H1 (cell line): ENCODE measurements around the gene DGCR6. TPM values are rescaled to one million over a fixed set of nuclear protein-coding genes. Genes with fewer than 3 reads are reported as not detected.
"Not testable (repeated sequence)": the region's sequence is repeated elsewhere in the genome, so short reads cannot be mapped to it uniquely, and the experiment has no call there.

Source experiments
- CTCF ChIA-PET: fragments of 300-600 bp; sonication (Branson Sonifier 250); formaldehyde crosslinking; loops from one replicate; lab custom pipeline; 2021; ENCODE audit not compliant: partially characterized antibody; lab: Charles Lee
- POLR2A ChIA-PET: fragments of 300-600 bp; sonication (Branson Sonifier 250); formaldehyde crosslinking; loops from one replicate; lab custom pipeline; 2021; ENCODE audit warnings: inconsistent platforms; ENCODE audit not compliant: partially characterized antibody; lab: Charles Lee
- DNase-seq, 2 experiments: peaks; one replicate each; pipeline versions ENCODE4 v3.0.0 to v3.0.0-alpha.2; 2010 to 2022; ENCODE audit warnings: low spot score in 2 of 2, low read depth in 1 of 2, mixed read lengths in 1 of 2
- FAIRE-seq: peaks from 2 replicates; lab custom pipeline; 2011; peaks lifted over from hg19 to GRCh38; lab: Jason Lieb, UNC
- H2AFZ ChIP-seq: 2 replicates; pipeline ENCODE4 v1.8.1; 2012; ENCODE audit warnings: low read length, inconsistent platforms
- H2AK5ac ChIP-seq: 2 replicates; pipeline ENCODE4 v1.6.1; 2013; ENCODE audit warnings: low read depth, low read length
- H2BK120ac ChIP-seq: replicated peaks from 2 replicates; pipeline ENCODE3; 2013; ENCODE audit warnings: low read depth, low read length, inconsistent platforms
- H2BK12ac ChIP-seq: 2 replicates; pipeline ENCODE4 v1.6.1; 2013; ENCODE audit warnings: low read depth, low read length
- H2BK15ac ChIP-seq: 2 replicates; pipeline ENCODE4 v1.6.1; 2013; ENCODE audit warnings: low read length
- H2BK20ac ChIP-seq: 2 replicates; pipeline ENCODE4 v1.6.1; 2013; ENCODE audit warnings: low read length
- H2BK5ac ChIP-seq: 2 replicates; pipeline ENCODE4 v1.6.1; 2013; ENCODE audit warnings: low read depth, low read length
- H3K14ac ChIP-seq: 2 replicates; pipeline ENCODE4 v1.6.1; 2013; ENCODE audit warnings: inconsistent platforms; ENCODE audit not compliant: insufficient read length
- H3K18ac ChIP-seq: 2 replicates; pipeline ENCODE4 v1.6.1; 2013; ENCODE audit warnings: low read length; ENCODE audit errors: extremely low read depth
- H3K23ac ChIP-seq: 2 replicates; pipeline ENCODE4 v1.6.1; 2013; ENCODE audit warnings: inconsistent platforms; ENCODE audit not compliant: insufficient read length
- H3K23me2 ChIP-seq: 2 replicates; pipeline ENCODE4 v1.6.1; 2013; ENCODE audit warnings: low read depth, low read length
- H3K27ac ChIP-seq: 2 replicates; pipeline ENCODE4 v1.6.1; 2011; ENCODE audit warnings: low read depth, low read length, inconsistent platforms
- H3K27me3 ChIP-seq, 4 experiments: replicated peaks in 1 of 4; 1 replicate in 1 of 4; 2 replicates in 3 of 4; pipeline versions ENCODE4 v1.6.1 to v1.8.1; 2011 to 2013; ENCODE audit warnings: low read length in 3 of 4, mild to moderate bottlenecking in 3 of 4, inconsistent platforms in 2 of 4, mixed read lengths in 2 of 4, moderate library complexity in 1 of 4; ENCODE audit not compliant: control insufficient read depth in 3 of 4, insufficient read depth in 3 of 4; ENCODE audit errors: extremely low read depth in 1 of 4
- H3K36me3 ChIP-seq, 4 experiments: 2 replicates each; pipeline versions ENCODE4 v1.6.1 to v1.8.1; 2011 to 2013; ENCODE audit warnings: mild to moderate bottlenecking in 4 of 4, low read length in 3 of 4, moderate library complexity in 2 of 4, control low read depth in 1 of 4, inconsistent platforms in 1 of 4; ENCODE audit not compliant: insufficient read depth in 4 of 4, control insufficient read depth in 2 of 4
- H3K4ac ChIP-seq: replicated peaks from 2 replicates; pipeline ENCODE3; 2013; ENCODE audit warnings: low read length, low read depth, mixed read lengths, inconsistent platforms; ENCODE audit not compliant: insufficient read length
- H3K4me1 ChIP-seq, 4 experiments: replicated peaks in 1 of 4; 1 replicate in 1 of 4; 2 replicates in 3 of 4; pipeline versions ENCODE4 v1.6.1 to v1.8.1; 2011 to 2013; ENCODE audit warnings: low read length in 3 of 4, inconsistent platforms in 2 of 4, mixed read lengths in 1 of 4; ENCODE audit not compliant: insufficient read depth in 4 of 4, control insufficient read depth in 3 of 4
- H3K4me2 ChIP-seq, 2 experiments: 2 replicates each; pipeline versions ENCODE4 v1.6.1 to v1.8.1; 2011 to 2013; ENCODE audit warnings: low read depth in 2 of 2, low read length in 2 of 2, control low read depth in 1 of 2, inconsistent platforms in 1 of 2, mild to moderate bottlenecking in 1 of 2; ENCODE audit not compliant: insufficient read depth in 1 of 2
- H3K4me3 ChIP-seq, 4 experiments: fragments of 200-600, 300-600 bp in 1 of 4; sonication (generic), shearing (Covaris generic), sonication (Bioruptor Twin) in 1 of 4; 2 replicates each; pipeline versions ENCODE4 v1.5.1 to v1.8.1; 2011 to 2016; ENCODE audit warnings: low read length in 4 of 4, low read depth in 3 of 4, control low read depth in 2 of 4, inconsistent platforms in 2 of 4, mild to moderate bottlenecking in 2 of 4, mixed read lengths in 1 of 4, moderate library complexity in 1 of 4; ENCODE audit not compliant: insufficient read depth in 2 of 4; ENCODE audit errors: extremely low read depth in 1 of 4
- H3K56ac ChIP-seq: replicated peaks from 2 replicates; pipeline ENCODE3; 2013; ENCODE audit warnings: low read depth, mild to moderate bottlenecking, mixed read lengths, low read length, inconsistent platforms; ENCODE audit not compliant: insufficient read length
- H3K79me1 ChIP-seq: 2 replicates; pipeline ENCODE4 v1.6.1; 2013; ENCODE audit warnings: low read depth, low read length, control low read depth
- H3K79me2 ChIP-seq, 2 experiments: 2 replicates each; pipeline versions ENCODE4 v1.6.1 to v1.8.1; 2012 to 2013; ENCODE audit warnings: low read length in 2 of 2, mild to moderate bottlenecking in 2 of 2, inconsistent platforms in 1 of 2; ENCODE audit not compliant: insufficient read depth in 2 of 2, control insufficient read depth in 1 of 2
- H3K9ac ChIP-seq, 4 experiments: replicated peaks in 1 of 4; 1 replicate in 1 of 4; 2 replicates in 3 of 4; pipeline versions ENCODE4 v1.6.1 to v1.8.1; 2011 to 2013; ENCODE audit warnings: low read depth in 3 of 4, low read length in 3 of 4, control low read depth in 2 of 4, mild to moderate bottlenecking in 2 of 4, moderate library complexity in 2 of 4, inconsistent platforms in 1 of 4; ENCODE audit errors: extremely low read depth in 1 of 4
- H3K9me3 ChIP-seq, 2 experiments: 2 replicates each; pipeline versions ENCODE4 v1.6.1 to v1.8.1; 2012 to 2013; ENCODE audit warnings: mild to moderate bottlenecking in 2 of 2, moderate library complexity in 2 of 2, control low read depth in 1 of 2, inconsistent platforms in 1 of 2, low read depth in 1 of 2, low read length in 1 of 2, mixed read lengths in 1 of 2; ENCODE audit not compliant: insufficient read depth in 2 of 2
- H4K20me1 ChIP-seq, 2 experiments: replicated peaks in 1 of 2; 2 replicates each; pipeline versions ENCODE3 to v1.8.1; 2011 to 2013; ENCODE audit warnings: inconsistent platforms in 2 of 2, low read length in 2 of 2, mild to moderate bottlenecking in 1 of 2; ENCODE audit not compliant: insufficient read depth in 2 of 2, control insufficient read depth in 1 of 2
- H4K5ac ChIP-seq: 2 replicates; pipeline ENCODE4 v1.6.1; 2013; ENCODE audit warnings: low read length, low read depth, mixed read lengths, inconsistent platforms; ENCODE audit not compliant: insufficient read length
- H4K8ac ChIP-seq: 2 replicates; pipeline ENCODE4 v1.8.0; 2013; ENCODE audit warnings: mild to moderate bottlenecking, moderate library complexity, low read length, inconsistent platforms; ENCODE audit not compliant: insufficient read depth; ENCODE audit errors: extremely low read depth
- H4K91ac ChIP-seq: replicated peaks from 2 replicates; pipeline ENCODE3; 2013; ENCODE audit warnings: low read length, mixed read lengths, inconsistent platforms; ENCODE audit not compliant: insufficient read length
- WGBS, 2 experiments: shearing (Covaris generic) in 1 of 2; methylation state at CpG; one replicate each; pipeline versions ENCODE4 v1.1.6 to v1.1.7; 2013 to 2015; ENCODE audit warnings: low lambda C conversion rate in 2 of 2, mixed read lengths in 2 of 2, inconsistent platforms in 1 of 2, low coverage in 1 of 2, missing lambda C conversion rate in 1 of 2; ENCODE audit not compliant: insufficient replicate concordance in 2 of 2, insufficient coverage in 1 of 2, insufficient read length in 1 of 2; ENCODE audit errors: extremely low coverage in 1 of 2, missing lambda C conversion rate in 1 of 2; 5-methylcytosine and 5-hydroxymethylcytosine counted together
- polyA plus RNA-seq, 7 experiments: library from polyadenylated mRNA; depleted of rRNA in 3 of 7; stranded (reverse) in 5 of 7; unstranded in 2 of 7; fragments of >200 nt in 5 of 7; fragments of 200-250 nt in 2 of 7; gene quantifications; 1 replicate in 5 of 7; 2 replicates in 1 of 7; 4 replicates in 1 of 7; pipeline versions ENCODE4 v1.2.1 to v1.2.3, GENCODE V29; 2011 to 2013; ENCODE audit warnings: missing spikeins in 2 of 7, mixed read lengths in 2 of 7
- total RNA-seq: library from RNA; stranded (reverse); fragmentation: NEBNext Ultra II Directional; extraction: Animal tissue kit (Norgen Biotek cat#: 25700); gene quantifications from 2 replicates; pipeline ENCODE4 v1.2.1, GENCODE V29; 2021

The DGCR6 gene
- total and polyA plus RNA-seq, 2 of the 8 experiments (the other 6 are each of a cell fraction or from before 2014, with no cell fraction given), result 0.82 to 1.7 TPM

DNA sequence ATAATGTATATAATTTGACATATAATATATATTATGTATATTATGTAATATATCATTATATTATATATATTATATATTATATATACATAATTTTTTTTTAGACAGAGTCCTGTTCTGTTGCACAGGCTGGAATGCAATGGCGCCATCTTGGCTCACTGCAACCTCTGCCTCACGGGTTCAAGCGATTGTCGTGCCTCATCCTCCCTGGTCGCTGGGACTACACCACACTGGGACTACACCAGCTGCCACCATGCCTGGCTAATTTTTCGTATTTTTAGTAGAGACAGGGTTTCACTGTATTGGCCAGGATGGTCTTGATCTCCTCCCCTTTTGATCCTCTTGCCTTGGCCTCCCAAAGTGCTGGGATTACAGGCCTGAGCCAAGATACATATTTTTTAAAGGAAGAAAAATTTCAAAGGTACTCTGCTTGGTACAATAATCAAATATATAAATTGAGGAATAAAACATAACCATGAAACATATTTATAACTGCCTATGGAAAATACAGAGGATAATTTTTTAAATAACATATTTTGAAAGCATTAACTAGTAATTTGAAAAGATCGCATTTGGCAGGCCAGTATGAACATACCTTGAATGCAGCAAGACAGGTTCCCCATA lies 10.0 kb upstream of the DGCR6 start:
- H2BK5ac ChIP-seq, H3K14ac ChIP-seq, H3K56ac ChIP-seq, H3K23ac ChIP-seq, H2BK20ac ChIP-seq, H3K79me1 ChIP-seq, H3K23me2 ChIP-seq, H4K8ac ChIP-seq, H2AFZ ChIP-seq, H4K5ac ChIP-seq, H3K4ac ChIP-seq, POLR2A ChIA-PET, H3K79me2 ChIP-seq, H3K9ac ChIP-seq, H3K4me3 ChIP-seq, H4K20me1 ChIP-seq, H3K9me3 ChIP-seq, H3K18ac ChIP-seq, H3K36me3 ChIP-seq, DNase-seq, H2AK5ac ChIP-seq, H4K91ac ChIP-seq, H2BK120ac ChIP-seq, CTCF ChIA-PET, H3K27ac ChIP-seq, H3K4me1 ChIP-seq, H3K4me2 ChIP-seq, H2BK15ac ChIP-seq, H2BK12ac ChIP-seq, H3K27me3 ChIP-seq: not testable (repeated sequence)
- FAIRE-seq, result peak; percentile 100
- 80% methylated on average over 6 of the region's 7 CpGs; no CpG with 5 or more reads in 1 of the 2 experiments for WGBS, 2 experiments

DNA sequence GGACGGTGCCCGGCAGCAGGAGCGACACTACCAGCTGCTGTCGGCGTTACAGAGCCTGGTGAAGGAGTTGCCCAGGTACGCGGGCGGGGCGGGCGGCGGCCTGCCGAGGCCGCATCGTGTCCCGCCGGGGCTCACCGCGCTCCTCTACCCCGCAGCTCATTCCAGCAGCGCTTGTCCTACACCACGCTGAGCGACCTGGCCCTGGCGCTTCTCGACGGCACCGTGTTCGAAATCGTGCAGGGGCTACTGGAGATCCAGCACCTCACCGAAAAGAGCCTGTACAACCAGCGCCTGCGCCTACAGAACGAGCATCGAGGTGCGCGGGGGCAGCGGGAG lies 258 bp downstream of the DGCR6 start:
- ChIA-PET CTCF (interaction anchor here (0.6 to 4.4 kb wide), 11 partner anchors 9 to 94 kb away, joined by 3 to 17 read pairs (median 4); partner anchors contain the start of gene PRODH), POLR2A (interaction anchor here (0.6 to 2.5 kb wide), 6 partner anchors 23 to 532 kb away, joined by 3 to 22 read pairs (median 4); partner anchors contain the start of gene PRODH)
- not testable (repeated sequence) for H3K27me3 ChIP-seq, H4K20me1 ChIP-seq, H3K9ac ChIP-seq, H3K23ac ChIP-seq, H3K79me1 ChIP-seq, H3K4me1 ChIP-seq, H3K9me3 ChIP-seq, H2AFZ ChIP-seq, H3K23me2 ChIP-seq, H3K4ac ChIP-seq, H3K27ac ChIP-seq, H3K36me3 ChIP-seq, H4K91ac ChIP-seq, H3K14ac ChIP-seq, H2BK20ac ChIP-seq, FAIRE-seq, H3K4me2 ChIP-seq, DNase-seq, H2AK5ac ChIP-seq, H4K8ac ChIP-seq, H4K5ac ChIP-seq, H2BK12ac ChIP-seq, H3K18ac ChIP-seq, H2BK5ac ChIP-seq, H3K79me2 ChIP-seq, H3K4me3 ChIP-seq, H2BK120ac ChIP-seq, H3K56ac ChIP-seq, H2BK15ac ChIP-seq
- no CpG with 5 or more reads among the region's 36 CpGs for WGBS, 2 experiments
